GM19397 (cell line): ENCODE data around the gene POLH.

Experiments
- ATAC-seq: cut with Tn5 transposase; IDR thresholded peaks from one replicate; pipeline ENCODE4 v1.9.1; 2021; ENCODE audit warnings: mild to moderate bottlenecking, moderate library complexity; ENCODE audit not compliant: unreplicated experiment

POLH gene

DNA sequence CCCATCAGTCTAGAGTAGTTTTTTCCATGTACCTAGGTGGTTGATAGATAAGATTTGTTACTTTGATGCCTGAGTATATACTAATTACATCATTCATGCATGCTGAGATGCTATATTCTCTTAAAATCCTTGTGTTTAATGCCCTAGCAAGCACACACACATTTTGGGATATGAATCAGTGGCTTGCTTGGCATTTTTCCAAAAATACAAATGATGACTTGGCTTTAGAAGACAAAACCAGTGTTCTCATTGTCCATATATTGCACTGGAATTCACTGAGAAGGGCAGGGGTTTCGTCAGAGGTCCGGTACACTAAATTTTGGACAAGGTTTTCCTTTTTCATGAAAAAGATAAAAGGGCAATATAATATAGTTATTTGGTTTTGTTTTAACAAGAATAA is 28.2 kb downstream of the POLH start:
- no peak for ATAC-seq

DNA sequence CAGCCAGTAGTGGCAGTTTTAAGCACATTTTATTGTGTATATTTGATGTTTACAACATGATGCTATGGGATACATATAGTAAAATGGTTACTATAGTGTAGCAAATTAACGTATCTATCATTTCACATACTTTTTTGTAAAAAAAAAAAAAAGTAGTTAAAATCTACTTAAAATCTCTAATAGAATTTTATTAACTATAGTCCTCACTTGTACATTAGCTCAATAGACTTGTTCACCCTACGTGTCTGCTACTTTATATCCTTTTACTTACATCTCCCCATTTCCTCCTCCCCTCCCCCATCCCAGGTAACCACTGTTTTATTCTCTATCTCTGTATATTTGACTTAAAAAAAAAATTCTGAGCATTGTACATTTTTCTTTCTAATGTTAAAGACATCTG is 30.0 kb downstream of the POLH start:
- ATAC-seq: no peak

DNA sequence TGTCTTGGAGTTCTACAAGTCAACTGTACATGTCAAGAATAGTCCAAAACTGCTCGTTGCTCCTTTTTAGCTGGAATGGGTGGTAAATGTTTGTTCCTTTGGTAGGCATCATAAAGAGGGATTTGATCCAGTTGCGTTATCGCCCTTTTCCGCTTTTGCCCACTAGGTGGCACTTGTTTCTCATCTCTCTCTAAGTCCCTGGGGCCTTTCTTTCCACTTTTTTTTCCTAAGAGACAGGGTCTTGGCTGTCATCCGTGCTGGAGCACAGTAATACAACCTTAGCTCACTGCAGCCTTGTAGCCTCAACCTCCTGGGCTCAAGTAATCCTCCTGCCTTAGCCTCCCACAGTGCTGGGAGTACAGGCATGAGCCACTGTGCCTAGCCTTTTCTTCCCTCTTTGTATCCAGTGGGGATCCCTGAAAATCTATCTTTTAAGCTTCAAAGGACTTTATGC is 32.4 kb downstream of the POLH start:
- no peak for ATAC-seq

DNA sequence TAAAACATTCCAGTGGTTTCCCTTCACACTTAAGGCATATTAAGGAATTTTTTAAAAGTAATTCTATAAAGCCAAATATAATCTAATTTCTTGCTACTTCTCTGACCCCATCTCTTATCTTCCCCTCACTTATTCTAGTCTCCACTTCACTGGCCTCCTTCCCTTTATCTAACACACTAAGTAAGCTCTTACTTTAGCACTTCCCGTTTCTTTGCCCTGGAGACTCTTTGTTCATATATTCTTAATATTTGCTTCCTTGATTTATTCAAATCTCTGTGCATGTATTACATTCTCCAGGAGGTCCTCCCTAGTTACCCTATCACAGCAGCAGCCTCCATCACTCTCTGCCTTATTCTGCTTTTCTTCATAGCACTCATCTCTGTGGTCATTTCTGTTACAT is 32.8 kb downstream of the POLH start:
- ATAC-seq: no peak

DNA sequence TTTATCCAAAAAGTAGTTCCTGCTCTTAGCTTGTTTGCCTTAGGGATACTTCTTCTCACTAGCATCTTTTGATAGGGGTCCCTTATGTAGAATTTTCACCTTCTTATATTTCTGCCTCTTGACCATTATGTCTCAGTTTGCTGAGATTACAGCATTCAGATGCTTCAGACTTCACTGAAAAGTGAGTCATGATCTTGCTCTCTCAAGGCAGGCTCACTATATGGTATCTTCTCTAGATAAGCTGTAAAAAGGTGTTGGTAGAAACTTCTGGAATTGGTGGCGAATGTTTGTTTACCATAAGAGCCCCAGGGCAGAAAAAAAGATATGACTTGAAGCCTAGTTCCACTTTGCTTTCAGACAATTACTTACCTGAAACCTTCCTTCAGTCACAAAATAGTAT is 33.4 kb downstream of the POLH start:
- no peak for ATAC-seq

DNA sequence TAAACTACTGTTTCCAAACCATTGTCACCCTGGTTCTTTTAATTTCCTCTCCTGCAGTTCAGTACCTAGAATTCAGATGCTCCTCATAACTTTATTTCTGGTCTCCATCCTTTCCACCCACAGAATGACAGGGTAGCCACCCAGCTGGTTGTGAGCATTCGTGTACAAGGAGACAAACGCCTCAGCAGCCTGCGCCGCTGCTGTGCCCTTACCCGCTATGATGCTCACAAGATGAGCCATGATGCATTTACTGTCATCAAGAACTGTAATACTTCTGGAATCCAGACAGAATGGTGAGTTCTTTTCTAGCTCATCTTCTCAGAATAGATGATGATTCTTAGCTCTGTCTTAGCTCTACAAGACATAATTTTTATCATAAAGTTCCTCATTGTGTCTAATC is 34.4 kb downstream of the POLH start:
- ATAC-seq: no peak

DNA sequence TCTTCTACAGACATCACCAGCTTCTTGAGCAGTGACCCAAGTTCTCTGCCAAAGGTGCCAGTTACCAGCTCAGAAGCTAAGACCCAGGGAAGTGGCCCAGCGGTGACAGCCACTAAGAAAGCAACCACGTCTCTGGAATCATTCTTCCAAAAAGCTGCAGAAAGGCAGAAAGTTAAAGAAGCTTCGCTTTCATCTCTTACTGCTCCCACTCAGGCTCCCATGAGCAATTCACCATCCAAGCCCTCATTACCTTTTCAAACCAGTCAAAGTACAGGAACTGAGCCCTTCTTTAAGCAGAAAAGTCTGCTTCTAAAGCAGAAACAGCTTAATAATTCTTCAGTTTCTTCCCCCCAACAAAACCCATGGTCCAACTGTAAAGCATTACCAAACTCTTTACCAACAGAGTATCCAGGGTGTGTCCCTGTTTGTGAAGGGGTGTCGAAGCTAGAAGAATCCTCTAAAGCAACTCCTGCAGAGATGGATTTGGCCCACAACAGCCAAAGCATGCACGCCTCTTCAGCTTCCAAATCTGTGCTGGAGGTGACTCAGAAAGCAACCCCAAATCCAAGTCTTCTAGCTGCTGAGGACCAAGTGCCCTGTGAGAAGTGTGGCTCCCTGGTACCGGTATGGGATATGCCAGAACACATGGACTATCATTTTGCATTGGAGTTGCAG is 37.9 kb downstream of the POLH start:
- ATAC-seq: no peak

DNA sequence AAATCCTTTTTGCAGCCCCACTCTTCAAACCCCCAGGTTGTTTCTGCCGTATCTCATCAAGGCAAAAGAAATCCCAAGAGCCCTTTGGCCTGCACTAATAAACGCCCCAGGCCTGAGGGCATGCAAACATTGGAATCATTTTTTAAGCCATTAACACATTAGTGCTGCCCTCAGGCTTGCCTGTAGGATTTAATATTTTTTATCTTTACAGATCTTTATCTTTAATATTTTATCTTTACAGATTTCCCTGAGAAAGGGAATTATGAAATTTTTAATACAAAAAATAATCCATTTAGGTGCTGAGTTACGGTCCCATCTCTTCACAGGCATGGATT is 38.4 kb downstream of the POLH start:
- no peak for ATAC-seq

DNA sequence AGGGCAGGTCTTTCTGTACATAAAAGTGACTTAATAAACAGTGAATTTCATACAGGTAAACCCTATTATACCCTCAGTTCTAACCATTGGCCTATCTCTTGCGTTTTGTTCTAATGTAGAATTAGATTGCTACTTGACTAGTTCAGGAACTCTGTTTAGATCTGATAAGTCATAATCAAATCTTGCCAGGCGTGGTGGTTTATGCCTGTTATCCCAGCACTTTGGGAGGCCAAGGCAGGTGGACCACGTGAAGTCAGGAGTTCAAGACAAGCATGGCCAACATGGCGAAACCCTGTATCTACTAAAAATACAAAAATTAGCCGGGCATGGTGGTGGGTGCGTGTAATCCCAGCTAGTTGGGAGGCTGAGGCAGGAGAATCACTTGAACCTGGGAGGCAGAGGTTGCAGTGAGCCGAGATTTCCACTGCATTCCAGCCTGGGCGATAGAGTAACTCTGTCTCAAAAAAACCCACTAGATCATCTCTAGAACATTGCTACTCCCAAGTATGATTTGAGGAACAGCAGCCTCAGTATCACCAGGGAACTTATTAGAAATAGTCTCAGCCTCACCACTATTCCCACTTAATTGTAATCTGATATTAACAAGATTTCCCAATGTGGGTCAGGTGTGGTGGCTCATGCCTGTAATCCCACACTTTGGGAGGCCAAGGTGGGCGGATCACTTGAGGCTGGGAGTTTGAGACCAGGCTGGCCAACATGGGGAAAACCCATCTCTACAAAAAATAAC is 40.9 kb downstream of the POLH start:
- no peak for ATAC-seq

DNA sequence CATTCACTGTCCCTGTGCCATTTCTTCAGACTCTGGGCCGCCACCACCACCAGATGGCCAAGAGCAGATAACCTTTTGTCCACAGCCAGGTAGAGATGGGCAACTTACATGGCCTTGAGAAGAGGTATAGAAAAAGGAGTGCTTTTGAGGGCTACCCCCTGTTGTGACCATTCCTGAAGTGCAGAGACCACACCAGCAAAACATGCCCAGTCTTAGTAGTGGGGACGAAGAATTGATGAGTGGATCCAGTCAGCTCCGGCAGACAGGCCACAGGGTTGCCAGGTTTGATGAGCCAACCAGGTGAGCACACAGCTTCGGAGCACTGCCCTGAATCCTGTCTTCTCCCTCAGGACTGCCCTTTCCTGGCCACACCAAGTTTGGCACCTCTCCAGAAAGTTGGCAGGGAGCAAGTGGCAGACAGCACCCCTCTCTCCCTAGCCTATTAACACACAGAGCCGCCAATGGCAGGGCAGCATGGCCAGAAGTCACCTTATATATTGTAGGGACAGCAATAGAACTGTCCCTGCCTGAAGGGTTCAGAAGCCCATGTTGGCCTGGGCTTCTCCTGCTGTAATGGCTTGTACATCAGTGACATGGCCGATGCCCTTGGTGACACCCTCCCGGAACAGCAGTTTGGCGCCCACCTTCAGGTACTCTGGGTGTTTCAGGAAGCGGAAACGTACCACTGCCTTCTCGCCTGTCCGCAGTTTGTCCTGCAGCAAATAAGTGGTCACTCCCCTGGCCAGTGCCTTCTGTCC is 45.3 kb downstream of the POLH start:
- ATAC-seq: no peak

DNA sequence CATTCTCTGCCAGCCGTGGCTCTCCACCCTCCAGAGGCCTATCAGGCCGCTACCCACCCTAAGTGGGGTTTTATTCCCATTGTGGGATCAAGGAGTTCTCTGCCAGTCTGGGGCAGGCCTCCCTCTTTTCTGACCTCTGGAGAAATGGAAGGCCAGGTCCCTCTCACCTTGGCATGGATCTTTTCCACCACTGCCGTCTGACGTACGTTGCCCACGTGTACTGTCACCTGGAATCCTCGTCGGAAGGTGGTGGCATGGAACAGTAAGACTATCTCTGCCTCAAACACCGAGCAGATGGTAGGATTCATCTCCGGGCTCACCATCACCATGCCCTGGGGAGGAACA is 45.8 kb downstream of the POLH start:
- no peak for ATAC-seq

DNA sequence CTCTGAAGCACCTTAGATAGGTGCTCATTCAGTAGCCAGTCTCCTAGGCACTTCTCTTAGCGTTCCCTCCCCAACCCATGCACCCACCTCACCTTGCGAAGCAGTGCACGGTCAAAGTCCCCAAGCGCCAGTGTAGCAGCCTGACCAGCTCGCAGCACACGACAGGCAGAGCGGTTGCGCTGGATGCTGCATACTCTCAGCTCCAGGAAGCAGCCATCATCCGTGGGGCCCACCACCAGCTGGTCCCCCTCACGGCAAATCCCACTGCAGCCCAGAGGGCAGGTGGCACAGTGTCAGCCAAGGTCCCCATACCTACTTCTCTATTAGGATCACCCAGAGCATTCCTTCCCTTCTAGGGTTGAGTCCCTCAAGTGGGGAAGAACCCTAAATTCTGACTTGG is 46.6 kb downstream of the POLH start:
- ATAC-seq: no peak

DNA sequence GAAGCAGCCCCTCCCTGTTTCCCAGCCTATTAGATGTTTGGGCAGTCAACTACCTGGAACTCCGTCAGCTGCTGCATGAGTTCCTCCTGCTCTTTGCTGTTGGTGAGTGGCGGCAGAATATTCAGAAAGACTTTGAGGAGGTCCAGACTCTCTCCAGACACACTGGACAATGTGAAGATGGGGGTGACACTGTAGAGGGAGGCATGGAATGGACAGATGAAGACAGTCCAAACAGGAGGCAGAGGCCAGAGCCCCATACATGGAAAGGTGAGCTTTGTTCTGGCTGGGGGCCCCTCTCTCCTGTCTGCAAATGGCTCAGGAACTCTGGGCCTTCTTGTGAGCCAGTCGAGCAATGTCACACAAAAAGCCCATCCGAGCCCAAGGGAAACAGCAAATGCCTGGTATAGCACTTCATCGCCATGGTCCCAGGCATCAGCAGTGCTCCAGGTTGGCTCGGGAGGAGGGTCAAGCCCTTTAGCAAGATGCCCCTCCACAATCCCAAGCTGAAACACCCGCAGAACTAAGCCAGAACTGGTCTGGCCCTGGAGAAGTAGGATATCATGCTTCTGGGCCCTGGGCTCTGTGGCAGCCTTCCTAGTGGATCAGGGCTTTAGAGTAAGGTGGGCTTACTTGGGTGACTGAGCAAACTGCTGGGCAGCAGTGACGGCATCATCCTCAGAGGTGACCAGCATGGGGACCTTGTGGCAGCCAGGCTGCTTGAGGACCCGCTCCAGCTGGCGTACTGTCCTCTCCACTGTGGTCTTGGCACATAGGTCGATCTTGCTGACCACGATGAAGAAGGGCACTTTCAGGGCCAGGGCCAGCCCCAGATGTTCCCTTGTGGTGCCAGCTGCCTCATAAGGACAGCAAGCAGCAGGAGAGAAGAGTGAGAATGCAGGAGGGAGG is 48.1 kb downstream of the POLH start:
- no peak for ATAC-seq

DNA sequence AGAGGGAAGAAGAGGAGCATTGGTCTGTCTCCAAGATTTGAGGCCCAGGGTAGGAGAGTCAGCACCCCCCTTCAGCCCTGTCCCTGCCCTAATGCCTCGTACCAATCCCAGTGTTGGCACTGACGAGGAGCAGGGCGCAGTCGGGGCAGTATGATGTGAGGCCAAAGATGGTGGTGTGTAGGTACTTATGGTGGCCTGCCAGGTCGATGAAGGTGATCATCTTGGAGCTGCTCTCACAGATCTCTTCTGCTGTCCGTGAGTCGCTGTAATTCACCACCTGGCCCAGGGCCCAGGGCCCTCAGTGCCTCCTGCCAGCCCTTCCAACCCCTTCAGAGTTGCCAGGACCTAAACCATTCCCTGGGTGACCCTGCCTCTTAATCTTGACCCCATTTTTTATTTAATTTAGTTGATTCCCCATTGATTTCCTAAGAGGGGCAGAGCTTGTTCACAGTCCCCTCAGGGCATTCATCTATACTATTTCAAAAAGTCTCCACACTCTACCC is 48.9 kb downstream of the POLH start:
- ATAC-seq: no peak

DNA sequence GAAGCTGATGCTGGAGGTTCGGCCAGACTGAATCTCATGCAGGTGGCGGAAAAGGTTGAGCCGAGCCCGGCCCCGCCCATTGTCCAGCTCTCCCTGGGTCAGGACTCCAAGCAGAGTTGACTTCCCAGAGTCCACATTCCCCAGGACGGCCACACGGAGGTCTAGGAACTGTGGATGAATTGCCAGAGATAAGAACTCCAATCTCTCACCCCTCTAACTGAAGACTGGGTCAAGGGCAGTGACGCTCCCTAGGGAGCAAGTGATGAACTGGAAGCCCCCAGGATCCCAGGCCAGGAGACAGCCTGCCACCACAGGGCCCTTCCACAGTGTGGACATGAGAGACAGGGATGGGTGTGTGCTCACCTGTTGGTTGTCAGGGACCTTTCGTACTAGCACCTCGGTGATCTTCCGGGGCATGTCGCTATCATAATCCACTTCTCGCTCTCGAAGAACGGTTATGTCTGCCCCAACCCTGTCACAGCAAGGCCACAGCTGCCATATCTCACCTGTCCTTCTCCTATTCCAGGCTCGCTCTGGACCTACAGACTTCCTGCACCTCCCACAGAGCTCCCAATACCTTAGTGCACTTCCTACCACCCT is 49.5 kb downstream of the POLH start:
- ATAC-seq: no peak

DNA sequence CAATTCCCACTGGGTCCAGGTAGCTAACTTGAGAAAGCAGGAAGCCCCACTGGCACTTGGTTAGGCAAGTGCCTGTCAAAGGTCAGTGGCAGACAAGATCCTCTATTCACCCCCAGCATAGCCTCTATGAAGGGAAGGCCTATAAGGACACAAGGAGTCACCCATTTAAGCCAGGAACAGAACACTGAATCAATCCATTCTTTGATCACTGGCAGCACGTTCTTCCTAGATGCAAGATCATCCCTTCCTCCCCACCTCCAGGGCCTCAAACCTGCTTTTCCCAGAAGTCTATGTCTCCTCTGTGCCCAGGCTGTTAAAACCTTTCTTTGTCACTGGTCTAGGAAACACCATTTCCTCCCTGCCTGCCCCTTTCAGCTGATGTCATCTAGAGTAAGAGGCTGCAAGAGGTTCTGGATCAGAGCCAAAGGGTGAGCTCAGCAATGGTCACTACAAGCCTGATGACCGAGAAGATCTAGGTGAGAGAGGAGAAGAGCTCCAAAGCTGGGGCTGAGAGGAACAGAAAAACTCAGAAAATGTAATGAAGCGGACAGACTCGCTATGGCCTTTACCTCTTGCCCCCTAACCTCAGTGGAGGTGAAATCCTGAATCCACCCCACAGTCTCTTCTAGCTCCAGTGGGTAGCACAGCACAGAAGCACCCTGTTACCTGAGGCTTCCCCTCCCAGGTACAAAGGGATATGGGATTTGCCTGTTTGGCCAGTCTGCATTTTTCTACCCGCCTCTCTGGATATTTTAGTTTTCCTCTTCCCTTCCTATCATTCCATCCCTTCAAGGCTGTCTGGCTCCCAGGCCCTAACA is 51.2 kb downstream of the POLH start:
- no peak for ATAC-seq

DNA sequence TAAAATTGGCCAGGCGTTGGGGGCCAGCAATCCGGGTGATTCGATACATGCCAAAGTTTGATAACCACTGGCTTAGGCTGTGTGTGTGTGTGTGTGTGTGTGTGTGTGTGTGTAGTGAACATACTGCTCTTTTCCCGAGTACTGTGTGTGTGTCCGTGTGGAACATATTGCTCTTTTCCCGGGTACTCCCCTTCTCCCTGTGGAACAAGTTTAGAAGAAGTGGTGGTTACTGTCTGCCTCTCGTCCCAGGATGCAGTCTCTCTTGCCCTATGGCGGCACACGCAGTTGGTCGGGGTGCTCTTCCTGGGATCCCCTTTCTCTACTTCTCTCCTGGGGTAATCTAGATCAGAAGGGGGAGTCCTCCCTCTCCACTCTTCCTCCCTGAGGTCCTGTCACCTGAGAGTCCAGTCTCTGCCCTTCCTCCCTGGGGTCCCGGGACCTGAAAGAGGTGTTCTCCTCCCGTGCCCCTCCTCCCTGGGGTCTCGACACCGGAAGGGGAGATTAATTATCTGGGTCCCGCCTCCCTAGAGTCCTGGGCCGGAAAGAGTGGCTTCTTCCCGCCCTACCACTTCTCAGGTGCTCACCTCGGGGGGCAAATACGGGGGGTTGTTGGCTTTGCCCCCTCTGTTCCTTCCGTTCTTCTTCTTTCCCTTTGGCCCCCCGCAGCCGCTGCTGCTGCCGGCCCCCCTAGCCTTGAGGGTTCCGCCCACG is 52.6 kb downstream of the POLH start:
- ATAC-seq: peak; percentile 20

DNA sequence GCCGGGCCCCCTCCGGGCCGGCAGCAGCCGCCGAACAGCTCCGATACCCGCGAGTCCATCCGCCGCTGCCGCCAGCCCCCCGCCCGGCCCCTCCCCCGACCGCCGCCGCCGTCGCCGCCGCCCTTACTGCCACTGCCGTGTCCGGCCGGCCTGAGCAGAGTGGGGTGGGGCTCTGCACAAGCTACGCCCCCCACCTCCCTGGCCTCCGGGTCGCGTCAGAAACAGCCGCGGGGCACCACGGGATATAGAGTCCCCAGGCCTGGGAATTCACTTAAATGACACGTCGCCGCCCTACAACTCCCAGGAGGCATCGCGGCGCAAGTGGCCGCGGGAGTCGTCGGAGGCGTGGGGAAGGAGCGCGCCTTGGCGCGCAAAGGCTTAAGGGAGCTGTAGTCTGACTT is 53.1 kb downstream of the POLH start, which contains the start of gene GTPBP2:
Gene GTPBP2, minus strand, starts transcription at position 161 of the 401 bp plus-strand sequence. Its CDS starts 102 bp downstream, at position 59.
- peak; percentile 86 for ATAC-seq
